Measurements from ENCODE around the gene FBXW12.
A peak's percentile ranks its signal among the peaks of the same experiment; 100 is the strongest.

Gene FBXW12

DNA sequence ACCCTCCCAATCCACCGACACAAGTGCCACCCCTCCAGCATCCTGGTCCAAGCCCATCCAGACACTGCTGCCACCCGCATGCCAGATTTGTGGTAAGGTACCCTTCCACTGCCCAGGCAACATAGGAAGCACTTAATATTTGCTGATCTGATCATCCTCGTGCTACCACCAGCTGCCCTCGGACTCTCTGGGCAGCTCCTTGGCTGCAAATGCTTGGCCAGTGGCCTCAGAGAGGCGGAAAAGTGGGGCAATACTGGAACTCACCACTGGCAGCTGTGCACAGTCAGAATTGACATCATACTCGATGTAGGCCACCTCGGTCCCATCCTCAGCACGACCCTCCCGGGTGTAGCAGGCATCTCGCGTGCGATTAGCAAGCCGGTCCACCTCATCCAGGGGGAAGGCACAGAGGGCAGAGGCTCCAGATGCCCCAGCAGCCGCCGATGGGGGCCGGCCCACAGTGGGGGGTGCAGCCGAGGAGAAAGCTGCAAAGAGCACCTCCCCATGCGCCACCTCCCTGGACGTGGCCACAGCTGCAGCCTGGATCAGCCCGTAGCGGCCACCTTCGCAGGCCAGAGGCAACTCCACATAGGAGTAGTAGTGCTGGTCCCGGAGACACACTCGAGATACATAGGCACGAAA is 51.3 kb downstream of the FBXW12 start:
- DNase-seq = no peak

DNA sequence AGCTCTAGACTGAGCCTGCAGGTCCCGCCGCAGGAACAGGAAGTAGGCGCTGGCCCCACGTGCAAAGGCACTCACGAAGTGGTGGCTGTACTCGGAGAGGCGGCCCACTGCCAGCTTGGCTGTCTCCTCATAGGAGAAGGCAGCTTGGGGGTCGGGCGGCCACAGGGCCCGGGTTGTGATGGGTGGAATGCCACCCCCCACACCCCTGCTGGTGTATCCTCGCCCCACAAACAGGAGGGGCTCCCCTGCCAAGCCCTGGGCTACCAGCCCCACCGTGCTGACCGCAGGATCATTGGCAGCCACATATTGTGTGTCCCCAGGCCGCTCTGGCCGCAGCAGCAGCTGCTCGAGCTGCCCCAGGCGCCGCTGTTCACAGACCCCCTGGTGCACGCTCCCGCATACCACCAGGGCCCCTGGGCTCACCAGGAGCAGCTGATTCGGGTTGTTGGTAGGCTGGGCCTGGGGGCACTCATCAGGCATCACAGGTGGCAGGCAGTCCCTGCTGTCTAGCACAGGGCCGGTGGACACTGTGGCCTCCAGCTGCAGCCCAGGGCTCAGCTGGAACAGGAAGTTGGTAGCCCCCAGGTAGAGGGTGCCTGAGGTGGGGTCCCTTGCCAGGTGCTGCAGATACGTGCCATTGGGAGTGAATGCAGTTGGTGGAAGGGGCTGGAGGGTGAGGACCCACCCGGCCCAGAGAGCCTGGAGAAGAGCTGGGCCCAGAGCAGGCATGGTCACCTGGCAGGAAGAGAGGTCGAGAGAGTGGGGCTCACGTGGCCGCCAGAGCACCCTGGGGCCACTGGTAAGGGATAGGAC is 52.1 kb downstream of the FBXW12 start:
- no peak for DNase-seq

GRCh38 chr3:48425281-48425812 is 53.3 kb downstream of the FBXW12 start:
- no peak for DNase-seq

DNA sequence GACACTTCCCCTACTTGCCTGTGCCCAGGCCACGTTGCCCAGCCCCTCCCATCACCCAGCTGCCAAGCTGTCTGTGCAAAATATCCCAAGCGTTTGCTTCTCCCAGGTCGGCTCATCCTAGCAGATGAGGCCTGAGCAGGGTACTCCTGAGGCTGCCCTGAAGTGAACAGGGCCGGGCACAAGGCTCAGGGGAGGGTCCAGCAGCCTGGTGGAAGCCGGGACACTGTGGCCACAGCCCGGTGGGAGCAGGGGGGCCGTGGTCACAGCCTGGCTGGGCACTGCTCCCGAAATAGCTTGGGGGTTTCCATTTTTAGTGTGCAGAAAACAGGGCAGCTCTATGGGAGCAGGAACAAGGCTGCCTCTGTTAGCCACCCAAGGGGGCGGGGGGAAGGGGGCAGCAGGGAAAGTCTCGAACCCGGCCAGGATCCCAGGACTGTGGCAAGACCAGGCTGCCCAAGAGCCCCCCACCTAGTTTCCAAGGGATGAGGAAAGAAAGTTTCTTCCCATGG is 54.4 kb downstream of the FBXW12 start:
- DNase-seq = no peak

GRCh38 chr3:48426944-48427629 is 55.1 kb downstream of the FBXW12 start:
- DNase-seq = no peak

DNA sequence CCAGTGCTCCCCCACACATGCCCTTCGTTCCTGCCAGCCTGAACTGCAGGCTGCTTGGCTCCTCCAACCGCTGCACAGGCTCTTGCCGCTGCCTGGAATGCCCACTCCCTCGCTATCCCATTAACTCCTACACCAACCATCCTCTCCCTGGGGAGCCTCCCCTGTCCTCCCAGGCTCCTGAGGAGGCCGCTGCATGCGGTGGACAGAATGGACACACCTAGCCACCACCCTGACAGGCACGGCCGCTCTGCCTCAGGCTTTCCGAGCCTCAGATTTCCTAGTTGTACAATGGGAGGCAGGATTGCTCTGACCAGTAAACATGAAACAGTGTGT is 55.6 kb downstream of the FBXW12 start:
- DNase-seq = peak in 1 of 2 experiments; percentile 14

DNA sequence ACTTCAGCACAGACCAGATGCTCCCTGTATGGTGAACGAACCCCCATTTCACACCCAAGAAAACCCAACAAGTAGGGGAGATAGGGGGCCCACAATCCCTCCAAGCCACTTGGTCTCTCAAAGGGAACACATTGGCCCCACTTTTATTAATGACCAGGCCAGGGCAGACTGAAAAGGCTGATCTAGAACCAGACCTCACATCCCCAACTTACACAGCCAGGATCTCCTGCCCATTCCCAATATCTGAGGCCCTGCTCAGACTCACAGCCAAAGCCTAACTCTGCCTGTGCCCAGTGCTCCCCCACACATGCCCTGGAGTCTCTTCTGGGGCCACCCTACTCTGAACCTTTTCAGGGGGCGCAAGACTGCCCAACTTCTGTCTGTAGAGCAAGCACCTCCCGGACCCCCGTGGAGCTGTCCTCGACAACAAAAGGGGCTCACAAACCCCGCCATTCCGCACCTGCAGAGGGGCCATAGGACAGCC is 56.1 kb downstream of the FBXW12 start:
- no peak for DNase-seq

DNA sequence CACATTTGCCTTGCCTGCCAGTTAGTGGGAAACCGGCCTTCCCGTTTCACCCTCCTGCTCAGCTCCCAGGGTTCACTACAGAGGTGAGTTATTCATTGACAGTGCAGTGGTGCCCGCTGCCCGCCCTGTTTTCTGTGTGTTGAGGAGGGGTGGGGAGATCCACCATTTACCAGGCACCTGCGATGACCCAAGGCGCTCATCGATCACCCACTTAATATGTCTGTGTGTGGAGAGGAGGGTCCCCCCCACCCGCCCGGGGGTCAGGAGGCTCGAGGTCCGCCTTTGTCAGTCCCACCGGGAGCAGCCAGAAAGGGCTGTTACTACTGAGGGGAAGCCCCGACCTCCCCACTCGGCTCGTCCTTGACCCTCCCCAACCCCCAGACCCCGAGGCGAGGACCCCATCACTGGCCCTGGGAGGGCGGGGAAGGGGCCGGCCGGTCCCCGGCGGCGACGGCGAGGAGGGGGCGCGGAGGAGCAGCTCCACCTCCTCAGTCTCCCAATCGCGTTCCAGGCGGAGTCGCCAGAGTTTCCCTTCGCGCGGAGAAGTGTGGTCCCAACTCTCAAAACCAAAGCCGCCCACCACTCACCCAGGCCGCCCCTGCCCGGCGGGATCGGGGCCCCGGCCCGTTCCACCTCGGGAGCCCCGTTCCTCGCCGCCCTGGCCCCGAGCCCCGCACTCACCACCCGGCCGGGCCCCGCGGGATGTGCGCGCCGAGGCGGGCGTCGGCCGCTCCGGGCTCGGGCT is 56.7 kb downstream of the FBXW12 start:
- DNase-seq = peak; percentile 8 to 71

DNA sequence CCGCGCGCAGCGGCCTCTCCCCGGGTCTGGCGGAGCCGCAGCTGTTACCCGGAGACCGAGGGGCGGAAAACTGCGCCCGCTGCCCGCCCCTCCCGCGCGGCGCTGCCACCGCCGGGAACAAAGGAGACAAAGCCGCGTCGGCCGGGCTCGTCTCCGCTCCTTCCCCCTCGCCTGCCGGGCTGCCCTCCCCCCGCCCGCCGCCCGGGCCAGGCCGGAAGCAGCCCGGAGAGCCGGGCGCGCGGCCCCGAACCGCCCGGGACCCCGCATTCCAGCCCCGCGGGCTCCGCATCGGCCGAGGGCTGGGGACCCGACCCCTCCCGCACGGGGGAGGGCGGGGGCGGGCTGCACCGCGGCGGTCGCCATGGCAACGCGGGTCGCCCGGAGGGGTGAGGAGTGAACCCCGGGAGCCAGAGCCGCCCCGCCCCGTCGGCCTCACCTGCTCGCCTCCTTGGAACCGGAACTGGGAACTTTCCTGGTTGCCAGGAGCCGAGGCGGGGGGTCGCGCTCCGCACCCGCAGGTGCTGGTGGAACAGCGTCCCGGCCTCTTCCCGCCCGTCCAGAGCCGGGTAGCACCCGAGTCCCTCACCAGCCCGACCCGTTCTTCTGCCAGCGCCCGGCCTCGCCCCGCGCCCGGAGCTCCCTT is 57.4 kb downstream of the FBXW12 start:
- DNase-seq = peak; percentile 57 to 85

DNA sequence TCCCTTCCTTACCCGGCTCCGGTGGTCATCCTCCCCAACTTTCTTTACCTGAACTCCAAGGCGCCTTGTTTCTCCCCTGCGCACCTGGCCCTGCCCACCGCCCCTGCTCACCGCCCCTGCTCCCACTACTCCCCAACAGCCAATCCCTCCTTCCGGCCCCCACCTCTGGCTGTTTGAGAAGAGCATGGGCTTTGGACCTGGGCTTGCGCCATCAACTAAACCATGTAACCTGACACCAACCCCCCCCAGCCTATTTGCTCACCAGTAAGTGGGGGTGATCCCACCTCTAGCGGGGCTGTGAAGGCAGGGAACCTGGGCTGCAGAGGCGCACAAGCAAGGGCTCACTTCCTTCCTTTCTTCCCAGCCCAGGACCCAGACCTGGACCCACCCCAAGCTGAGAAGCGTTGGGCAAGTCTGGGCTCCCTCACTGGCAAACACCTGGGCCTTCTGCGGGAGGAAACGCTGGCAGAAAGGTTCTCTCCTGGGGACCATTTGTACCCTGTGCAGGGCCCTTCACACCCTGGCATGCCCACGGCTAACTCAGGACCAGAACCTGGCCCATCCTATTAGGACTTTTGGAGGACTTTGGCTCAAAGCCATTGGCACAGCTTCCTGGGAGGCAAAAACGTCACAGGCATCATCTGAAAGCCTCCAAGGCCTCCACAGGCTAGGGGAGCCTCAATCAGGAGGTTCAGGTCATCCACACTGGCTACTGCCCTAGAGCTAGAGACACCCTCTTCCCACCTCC is 58.1 kb downstream of the FBXW12 start, which contains the start of gene PLXNB1:
PLXNB1 (minus strand) TSS at position 127 of the 748 bp plus-strand sequence. CDS start 5,475 bp downstream, outside the sequence.
- DNase-seq = peak; percentile 62 to 83

- no peak for DNase-seq
These were observed 58.7 kb downstream of the FBXW12 start for GRCh38 chr3:48430708-48431101.

DNA sequence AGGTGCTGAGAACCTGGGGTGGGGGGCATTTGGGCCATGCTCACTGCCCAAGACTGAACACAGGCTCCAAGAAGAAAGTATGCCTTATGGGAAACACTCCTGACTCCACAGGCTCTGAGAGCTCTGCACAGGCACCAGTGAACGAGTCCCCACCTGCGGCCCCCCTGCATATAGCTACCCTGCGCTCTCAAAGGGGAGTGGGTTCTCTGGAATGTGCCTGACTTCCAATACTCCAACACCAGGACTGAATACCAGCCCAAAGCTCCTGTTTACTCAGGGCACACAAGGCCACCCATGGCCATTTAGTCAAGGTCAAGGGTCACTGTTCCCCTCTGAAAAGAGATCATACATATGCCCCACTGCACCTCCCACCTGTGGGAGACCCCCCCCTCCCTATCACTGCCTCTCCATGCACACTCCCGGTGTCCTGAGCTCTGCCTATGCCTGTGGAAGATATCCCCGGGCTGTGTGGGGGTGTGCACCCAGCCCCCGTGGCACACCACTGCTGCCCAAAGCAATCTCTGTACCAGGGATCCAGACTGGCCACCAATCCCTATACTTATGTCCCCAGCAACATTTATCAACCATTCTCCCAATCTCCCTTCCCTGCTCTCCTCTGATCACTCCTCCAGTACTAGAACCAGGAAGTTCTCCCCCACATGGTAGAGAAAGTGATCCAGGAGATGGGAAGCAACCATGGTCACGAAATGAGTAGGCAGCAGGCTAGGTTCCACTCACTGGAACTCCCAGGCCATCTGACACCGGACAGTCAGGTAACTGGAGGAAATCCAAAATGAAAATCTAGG is 59.4 kb downstream of the FBXW12 start:
- no peak for DNase-seq

GRCh38 chr3:48432411-48433371 is 60.7 kb downstream of the FBXW12 start:
- DNase-seq = peak in 1 of 2 experiments; percentile 23

GRCh38 chr3:48433472-48434118 is 61.6 kb downstream of the FBXW12 start:
- DNase-seq = no peak

- DNase-seq = no peak
These were observed 62.7 kb downstream of the FBXW12 start for GRCh38 chr3:48434591-48435222.

DNA sequence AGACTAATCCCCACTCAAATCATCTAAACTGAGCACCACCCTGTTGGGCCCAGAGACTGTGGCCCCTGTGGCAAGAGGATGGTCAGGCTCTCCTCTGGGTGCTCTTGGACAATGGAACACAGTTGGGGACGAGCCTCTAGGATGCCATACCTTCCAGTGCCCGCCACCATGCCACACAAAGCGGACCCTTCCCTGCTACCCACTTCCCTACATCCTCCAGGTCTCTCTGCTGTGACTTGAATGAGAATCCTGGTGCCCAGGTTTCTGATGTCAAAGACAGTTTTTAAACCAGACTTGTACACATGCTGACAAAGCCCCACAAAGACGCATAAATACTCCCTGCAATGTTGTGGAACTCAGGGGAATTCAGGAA is 63.2 kb downstream of the FBXW12 start:
- no peak for DNase-seq

GRCh38 chr3:48435774-48436476 is 63.9 kb downstream of the FBXW12 start:
- DNase-seq = peak; percentile 63 to 86

- DNase-seq = no peak
These were observed 64.4 kb downstream of the FBXW12 start for GRCh38 chr3:48436477-48436787.

All from NCI-H526 (cell line).